ENCODE measurements around the gene TMEM253.

TMEM253 gene

GRCh38 chr14:21106176-21106497 lies 5.3 kb downstream of the TMEM253 start:
- DNase-seq, result no peak

DNA sequence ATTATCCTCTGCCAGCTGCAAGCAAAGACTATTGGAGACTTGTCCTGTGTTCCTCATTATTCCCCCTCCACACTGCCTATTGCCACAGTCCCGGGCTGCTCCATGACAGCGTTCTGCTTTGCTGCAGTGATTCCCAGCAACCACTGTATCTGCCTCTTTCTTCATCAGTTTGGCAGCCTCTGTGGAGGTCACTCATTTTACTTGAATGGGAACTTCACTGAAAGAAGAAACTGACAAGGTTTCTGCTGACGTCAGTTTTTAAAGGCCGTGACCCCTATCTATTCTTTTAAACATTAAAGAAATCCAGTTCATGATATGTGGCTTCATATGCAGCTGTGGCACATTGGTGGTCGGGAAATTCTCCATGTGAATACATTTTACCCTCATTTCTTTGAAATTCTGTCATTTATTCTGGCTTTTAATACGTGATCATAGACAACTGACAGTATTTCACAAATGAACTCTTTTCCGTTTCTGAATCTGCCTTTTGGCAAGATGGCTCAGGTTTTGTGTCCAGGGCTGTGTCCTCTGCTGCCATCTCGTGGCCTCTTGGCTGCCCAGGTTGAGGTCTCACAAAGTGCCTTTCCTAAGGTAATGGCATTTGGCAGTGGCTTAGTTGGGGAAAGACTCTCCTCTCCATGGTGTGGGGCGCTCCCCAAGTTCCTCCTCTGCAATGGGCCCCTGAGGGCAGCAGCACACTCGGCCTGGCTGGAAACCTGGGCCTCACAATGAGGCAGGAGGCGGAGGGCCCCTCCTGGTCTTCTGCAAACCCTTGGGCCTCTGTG lies 5.8 kb downstream of the TMEM253 start:
- DNase-seq, result peak; percentile 85

DNA sequence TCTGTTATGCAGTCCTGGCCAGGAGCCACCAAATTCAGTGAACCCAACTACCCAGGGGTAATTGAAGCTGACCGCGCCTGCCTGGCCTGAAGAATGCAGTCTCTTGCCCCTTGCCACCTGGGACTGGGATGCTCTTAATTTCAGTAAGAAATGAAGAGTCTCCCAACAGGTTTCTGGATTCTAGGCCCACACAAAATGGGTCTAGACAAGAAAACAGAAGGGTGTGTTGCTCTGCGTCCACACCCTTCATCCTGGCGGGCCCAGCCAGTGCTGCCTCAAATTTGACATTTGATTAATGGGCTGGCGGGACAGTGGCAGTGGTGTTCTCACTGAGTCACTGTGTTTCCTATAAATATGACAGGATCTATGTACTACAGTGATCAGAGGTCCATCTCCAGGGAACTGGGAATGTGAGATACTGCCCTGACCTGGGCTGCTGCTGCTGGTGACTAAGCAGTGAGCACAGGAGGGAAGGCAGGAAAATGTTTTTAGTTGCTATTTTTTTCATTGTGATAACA lies 6.5 kb downstream of the TMEM253 start:
- no peak for DNase-seq

GRCh38 chr14:21108791-21109190 lies 7.9 kb downstream of the TMEM253 start:
- no peak for DNase-seq

- DNase-seq, result no peak
Observed at GRCh38 chr14:21109377-21110138, 8.7 kb downstream of the TMEM253 start.

- no peak for DNase-seq
Observed at GRCh38 chr14:21112255-21112654, 11.4 kb downstream of the TMEM253 start.

DNA sequence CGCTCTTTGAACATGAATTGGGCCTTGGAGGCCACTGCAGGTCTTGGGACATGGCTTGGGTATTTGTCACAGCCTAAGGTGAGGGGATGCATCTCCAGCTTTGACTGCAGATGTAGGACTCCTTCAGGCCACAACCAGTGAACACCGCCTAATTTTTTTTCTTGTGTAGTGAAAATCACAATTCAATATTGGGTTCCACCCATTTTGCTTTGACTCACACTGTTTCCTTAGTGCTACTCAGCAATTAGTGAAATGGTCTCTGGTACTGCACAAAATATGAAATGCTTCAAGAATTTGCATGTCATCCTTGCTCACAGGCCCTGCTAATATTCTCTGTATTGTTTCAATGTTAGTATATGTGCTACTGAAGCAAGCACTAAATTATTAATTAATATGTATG lies 12.5 kb downstream of the TMEM253 start:
- DNase-seq, result no peak

DNA sequence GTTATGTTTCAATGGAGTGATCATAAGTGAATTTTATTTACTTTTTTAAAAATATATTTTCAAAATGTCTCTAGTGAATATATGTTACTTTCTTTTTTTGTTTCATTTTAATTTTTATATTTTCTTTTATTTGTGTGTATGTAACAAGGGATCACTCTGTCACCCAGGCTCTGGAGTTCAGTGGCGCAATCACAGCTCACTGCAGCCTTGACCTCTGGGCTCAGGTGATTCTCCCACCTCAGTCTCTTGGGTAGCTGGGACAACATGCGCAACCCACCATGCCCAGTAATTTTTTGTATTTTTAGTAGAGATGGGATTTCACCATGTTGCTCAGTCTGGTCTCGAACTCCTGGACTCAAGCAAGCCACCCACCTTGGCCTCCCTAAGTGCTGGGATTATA lies 18.1 kb downstream of the TMEM253 start:
- no peak for DNase-seq

GRCh38 chr14:21120686-21121085 lies 19.8 kb downstream of the TMEM253 start:
- no peak for DNase-seq

GRCh38 chr14:21121122-21121521 lies 20.3 kb downstream of the TMEM253 start:
- DNase-seq, result no peak

DNA sequence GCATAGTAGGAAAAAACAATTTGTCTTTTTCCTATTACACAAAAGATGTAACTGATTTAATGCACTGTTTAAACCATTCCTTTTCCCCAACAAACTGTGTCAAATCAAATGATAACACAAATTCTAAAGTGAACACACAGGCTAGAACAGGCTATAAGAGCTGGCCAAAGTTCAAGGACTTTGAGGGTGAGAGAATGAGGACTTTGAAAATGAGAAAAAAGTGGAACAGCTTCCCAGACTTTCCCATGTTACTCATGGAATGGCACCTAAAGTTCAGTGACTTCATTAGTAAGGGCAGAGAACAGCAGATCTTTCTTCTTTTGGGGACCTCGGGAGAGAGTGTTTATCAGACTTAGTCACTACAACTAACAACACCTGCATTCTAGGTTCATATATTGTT lies 22.6 kb downstream of the TMEM253 start:
- no peak for DNase-seq

GRCh38 chr14:21133901-21134300 lies 33.0 kb downstream of the TMEM253 start:
- no peak for DNase-seq

DNA sequence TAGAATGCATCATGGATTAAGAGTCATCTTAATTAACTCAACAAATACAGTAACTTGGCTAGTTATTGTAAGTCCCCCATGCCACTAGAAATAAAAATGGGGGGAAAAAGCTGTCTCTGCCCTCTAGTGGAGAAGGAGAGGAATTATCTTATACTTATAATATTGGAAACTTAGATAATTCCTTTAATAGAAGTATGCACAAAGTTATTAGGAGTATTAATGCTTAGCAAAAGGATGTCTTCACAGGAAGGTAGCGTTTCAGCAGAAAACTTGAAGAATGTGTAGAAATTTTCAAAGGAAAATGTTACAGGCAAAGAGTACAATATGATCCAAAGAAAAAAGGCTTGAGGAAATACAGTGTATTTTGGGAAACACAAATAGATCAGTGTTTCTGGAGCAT lies 35.2 kb downstream of the TMEM253 start:
- DNase-seq, result peak; percentile 16

DNA sequence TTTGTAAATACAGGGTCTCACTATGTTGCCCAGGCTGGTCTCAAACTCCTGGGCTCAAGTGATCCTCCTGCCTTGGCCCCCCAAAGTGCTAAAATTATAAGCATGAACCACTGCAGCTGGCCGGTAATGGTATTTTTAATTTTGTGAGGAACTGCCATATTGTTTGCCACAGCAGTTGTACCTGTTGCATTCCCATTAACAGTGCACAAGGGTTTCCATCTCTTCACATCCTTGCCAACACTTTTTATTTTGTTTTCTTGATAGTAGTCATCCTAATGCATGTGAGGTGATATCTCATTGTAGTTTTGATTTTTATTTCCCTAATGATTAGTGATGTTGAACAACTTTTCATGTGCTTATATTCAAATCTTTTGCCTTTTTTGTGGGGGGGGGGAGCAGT lies 41.5 kb downstream of the TMEM253 start:
- no peak for DNase-seq

DNA sequence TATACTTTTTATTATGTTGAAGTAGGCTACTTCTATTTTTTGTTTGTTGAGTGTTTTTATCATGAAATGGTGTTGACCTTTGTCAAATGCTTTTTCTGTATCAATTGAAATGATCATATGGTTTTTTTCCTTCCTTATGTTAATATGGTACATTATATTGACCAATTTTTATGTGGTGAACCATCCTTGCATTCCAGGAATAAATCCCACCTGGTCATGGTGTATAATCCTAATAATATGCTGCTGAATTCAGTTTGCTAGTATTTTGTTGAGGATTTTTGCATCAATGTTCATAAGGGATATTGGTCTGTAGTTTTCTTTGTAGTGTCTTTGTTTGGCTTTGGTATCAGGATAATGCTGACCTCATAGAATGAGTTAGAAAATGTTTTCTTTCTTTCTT lies 44.6 kb downstream of the TMEM253 start:
- DNase-seq, result no peak

GRCh38 chr14:21149641-21150367 lies 48.9 kb downstream of the TMEM253 start:
- no peak for DNase-seq
